Mesenchymal stem cell (in vitro differentiated cells and primary cell): Measurements from ENCODE around the gene RASSF8.

ENCODE experiments used
- DNase-seq: peaks from one replicate; pipeline ENCODE4 v3.0.0-alpha.2; 2013
- H2AFZ ChIP-seq: one replicate; pipeline ENCODE4 v1.6.1; 2013; ENCODE audit warnings: low read depth, mild to moderate bottlenecking, control low read depth, inconsistent platforms, low read length, moderate library complexity
- H2AK5ac ChIP-seq: 2 replicates; pipeline ENCODE4 v1.6.1; 2013; ENCODE audit warnings: low read length, moderate library complexity, mild to moderate bottlenecking, inconsistent platforms; ENCODE audit not compliant: severe bottlenecking
- H2BK120ac ChIP-seq: one replicate; pipeline ENCODE4 v1.6.1; 2013; ENCODE audit warnings: low read depth, mild to moderate bottlenecking, inconsistent platforms, low read length, moderate library complexity
- H2BK12ac ChIP-seq, 2 experiments: one replicate each; pipeline ENCODE4 v1.6.1; 2013; ENCODE audit warnings: inconsistent platforms in 2 of 2, low read length in 2 of 2, mild to moderate bottlenecking in 2 of 2, moderate library complexity in 2 of 2, control low read depth in 1 of 2
- H2BK15ac ChIP-seq: one replicate; pipeline ENCODE4 v1.6.1; 2013; ENCODE audit warnings: mild to moderate bottlenecking, low read depth, inconsistent platforms; ENCODE audit not compliant: poor library complexity, severe bottlenecking
- H2BK5ac ChIP-seq: 2 replicates; pipeline ENCODE4 v1.6.1; 2013; ENCODE audit warnings: low read depth, mild to moderate bottlenecking, low read length, control low read depth, inconsistent platforms; ENCODE audit not compliant: poor library complexity, severe bottlenecking
- H3K14ac ChIP-seq, 2 experiments: one replicate each; pipeline ENCODE4 v1.6.1; 2013; ENCODE audit warnings: inconsistent platforms in 2 of 2, low read length in 2 of 2, control low read depth in 1 of 2, mild to moderate bottlenecking in 1 of 2, moderate library complexity in 1 of 2
- H3K18ac ChIP-seq, 2 experiments: one replicate each; pipeline ENCODE4 v1.6.1; 2013; ENCODE audit warnings: inconsistent platforms in 2 of 2, low read length in 2 of 2, control low read depth in 1 of 2, low read depth in 1 of 2, mild to moderate bottlenecking in 1 of 2
- H3K23ac ChIP-seq, 2 experiments: one replicate each; pipeline ENCODE4 v1.6.1; 2013; ENCODE audit warnings: inconsistent platforms in 2 of 2, low read length in 2 of 2, mild to moderate bottlenecking in 2 of 2, moderate library complexity in 2 of 2, control low read depth in 1 of 2
- H3K27ac ChIP-seq: 2 replicates; pipeline ENCODE4 v1.5.1; 2013; ENCODE audit warnings: mild to moderate bottlenecking, moderate library complexity, low read length, control low read depth, inconsistent platforms; ENCODE audit not compliant: poor library complexity, severe bottlenecking
- H3K27me3 ChIP-seq, 2 experiments: 2 replicates each; pipeline versions ENCODE4 v1.6.1 to v1.7.0; 2013; ENCODE audit warnings: low read length in 2 of 2, mild to moderate bottlenecking in 2 of 2, moderate library complexity in 2 of 2, control low read depth in 1 of 2, inconsistent platforms in 1 of 2; ENCODE audit not compliant: control insufficient read depth in 1 of 2, insufficient read depth in 1 of 2
- H3K36me3 ChIP-seq, 2 experiments: 2 replicates each; pipeline versions ENCODE4 v1.6.1 to v1.7.0; 2013; ENCODE audit warnings: low read length in 2 of 2, control low read depth in 1 of 2, inconsistent platforms in 1 of 2, low read depth in 1 of 2, mild to moderate bottlenecking in 1 of 2; ENCODE audit not compliant: insufficient read depth in 2 of 2, control insufficient read depth in 1 of 2
- H3K4ac ChIP-seq, 2 experiments: one replicate each; pipeline ENCODE4 v1.6.1; 2013; ENCODE audit warnings: inconsistent platforms in 2 of 2, low read length in 2 of 2, mild to moderate bottlenecking in 2 of 2, moderate library complexity in 2 of 2, control low read depth in 1 of 2, low read depth in 1 of 2
- H3K4me1 ChIP-seq: 2 replicates; pipeline ENCODE4 v1.6.1; 2013; ENCODE audit warnings: low read depth, low read length, control low read depth; ENCODE audit not compliant: control insufficient read depth, insufficient read depth
- H3K4me2 ChIP-seq: 2 replicates; pipeline ENCODE4 v1.6.1; 2013; ENCODE audit warnings: low read length, mild to moderate bottlenecking, inconsistent platforms; ENCODE audit not compliant: poor library complexity, severe bottlenecking
- H3K4me3 ChIP-seq, 2 experiments: 2 replicates each; pipeline versions ENCODE4 v1.5.1 to v1.7.0; 2013; ENCODE audit warnings: low read length in 2 of 2, mild to moderate bottlenecking in 2 of 2, control low read depth in 1 of 2, low read depth in 1 of 2; ENCODE audit not compliant: insufficient read depth in 1 of 2
- H3K79me1 ChIP-seq: replicated peaks from 2 replicates; pipeline ENCODE4 v1.6.1; 2013; ENCODE audit warnings: mild to moderate bottlenecking, control low read depth, low read length, inconsistent platforms; ENCODE audit not compliant: poor library complexity, severe bottlenecking
- H3K9ac ChIP-seq: 2 replicates; pipeline ENCODE4 v1.7.0; 2013; ENCODE audit warnings: mild to moderate bottlenecking, low read length, moderate library complexity
- H3K9me3 ChIP-seq: 2 replicates; pipeline ENCODE4 v1.7.0; 2013; ENCODE audit warnings: mild to moderate bottlenecking, low read length; ENCODE audit not compliant: control insufficient read depth
- H4K8ac ChIP-seq: one replicate; pipeline ENCODE4 v1.6.1; 2013; ENCODE audit warnings: inconsistent platforms, mild to moderate bottlenecking, low read length, moderate library complexity
- H4K91ac ChIP-seq: one replicate; pipeline ENCODE4 v1.6.1; 2013; ENCODE audit warnings: mild to moderate bottlenecking, low read length, inconsistent platforms
- WGBS: methylation state at CpG from one replicate; pipeline ENCODE4 v1.1.7; 2013; ENCODE audit warnings: mixed read lengths; 5-methylcytosine and 5-hydroxymethylcytosine counted together

The RASSF8 gene

GRCh38 chr12:26021534-26021933 is 63.1 kb downstream of the RASSF8 start:
- 96% methylated on average over 2 of the region's 2 CpGs for WGBS
- no peak overlapping the region for H2BK5ac ChIP-seq

GRCh38 chr12:26022043-26022442 is 63.6 kb downstream of the RASSF8 start:
- no peak for DNase-seq

More at GRCh38 chr12:26021534-26021933, 63.1 kb downstream of the RASSF8 start:
- Histone ChIP-seq H3K4me1 (peaks cover 11% of the 10 kb centered on the region), H3K18ac (no peak overlapping the region), H3K79me1 (peaks cover 25% of the 10 kb centered on the region), H3K4ac (no peak overlapping the region), H3K23ac (no peak overlapping the region), H2BK15ac (no peak overlapping the region), H3K4me3 (no peak overlapping the region), H4K8ac (no peak overlapping the region), H2BK120ac (no peak overlapping the region), H3K9me3 (no peaks in the 10 kb centered on the region), H2BK12ac (no peak overlapping the region), H2AK5ac (peak overlapping the region; percentile 9), H3K14ac (no peak overlapping the region), H3K9ac (no peak overlapping the region), H3K27me3 (no peaks in the 10 kb centered on the region), H2AFZ (no peak overlapping the region), H3K36me3 (peaks cover 3 to 22% of the 10 kb centered on the region in 2 experiments), H3K4me2 (no peak overlapping the region), H4K91ac (no peak overlapping the region), H3K27ac (no peak overlapping the region)
- no peak for DNase-seq

GRCh38 chr12:26026713-26027112 is 68.2 kb downstream of the RASSF8 start:
- Histone ChIP-seq H3K9me3 (no peaks in the 10 kb centered on the region), H2BK5ac (no peak overlapping the region), H3K23ac (no peak overlapping the region), H3K18ac (no peak overlapping the region), H3K36me3 (peaks cover 0 to 15% of the 10 kb centered on the region in 2 experiments), H3K4me3 (no peak overlapping the region), H3K27ac (peak overlapping the region; percentile 54), H3K79me1 (peaks cover 9% of the 10 kb centered on the region), H3K27me3 (no peaks in the 10 kb centered on the region), H2BK12ac (no peak overlapping the region), H3K9ac (no peak overlapping the region), H3K4ac (no peak overlapping the region), H4K91ac (no peak overlapping the region), H2BK15ac (no peak overlapping the region), H3K4me2 (no peak overlapping the region), H3K4me1 (peaks cover 2% of the 10 kb centered on the region), H2AFZ (no peak overlapping the region), H2AK5ac (no peak overlapping the region), H3K14ac (no peak overlapping the region), H4K8ac (no peak overlapping the region), H2BK120ac (no peak overlapping the region)
- no peak for DNase-seq
- 89% methylated on average over 1 of the region's 1 CpG for WGBS

More at GRCh38 chr12:26022043-26022442, 63.6 kb downstream of the RASSF8 start:
- Histone ChIP-seq H3K36me3 (peaks cover 3 to 22% of the 10 kb centered on the region in 2 experiments), H2BK120ac (no peak overlapping the region), H3K4me3 (no peak overlapping the region), H3K27ac (no peak overlapping the region), H2BK15ac (no peak overlapping the region), H3K4ac (no peak overlapping the region), H3K27me3 (no peaks in the 10 kb centered on the region), H4K8ac (no peak overlapping the region), H4K91ac (no peak overlapping the region), H3K18ac (no peak overlapping the region), H2AK5ac (no peak overlapping the region), H2BK5ac (no peak overlapping the region), H3K9me3 (no peaks in the 10 kb centered on the region), H2AFZ (no peak overlapping the region), H3K14ac (no peak overlapping the region), H2BK12ac (no peak overlapping the region), H3K4me1 (peaks cover 11% of the 10 kb centered on the region), H3K23ac (no peak overlapping the region), H3K9ac (no peak overlapping the region), H3K4me2 (no peak overlapping the region), H3K79me1 (peaks cover 25% of the 10 kb centered on the region)
- 100% methylated on average over 3 of the region's 3 CpGs for WGBS

GRCh38 chr12:26027401-26027800 is 68.9 kb downstream of the RASSF8 start:
- Histone ChIP-seq H2BK15ac (no peak overlapping the region), H3K4me1 (peaks cover 2% of the 10 kb centered on the region), H2BK12ac (no peak overlapping the region), H3K14ac (no peak overlapping the region), H4K91ac (no peak overlapping the region), H3K27me3 (no peaks in the 10 kb centered on the region), H3K9me3 (no peaks in the 10 kb centered on the region), H3K9ac (peak overlapping the region; percentile 40), H2AFZ (no peak overlapping the region), H3K36me3 (peaks cover 0 to 10% of the 10 kb centered on the region in 2 experiments), H2BK120ac (no peak overlapping the region), H2AK5ac (no peak overlapping the region), H3K27ac (peak overlapping the region; percentile 72), H3K4ac (no peak overlapping the region), H3K18ac (no peak overlapping the region), H3K23ac (no peak overlapping the region), H3K4me3 (peak overlapping the region in 1 of 2 experiments; percentile 4), H2BK5ac (no peak overlapping the region), H4K8ac (no peak overlapping the region), H3K79me1 (peaks cover 5% of the 10 kb centered on the region), H3K4me2 (no peak overlapping the region)
- no peak for DNase-seq
